GM21529 (cell line): Measurements from ENCODE around the gene SEMA6B.
"Not testable (repeated sequence)": the region's sequence is repeated elsewhere in the genome, so short reads cannot be mapped to it uniquely, and the experiment has no call there.

Experiments used
- ATAC-seq: cut with Tn5 transposase; IDR thresholded peaks from one replicate; pipeline ENCODE4 v1.9.1; 2021; ENCODE audit not compliant: unreplicated experiment

The SEMA6B gene

DNA sequence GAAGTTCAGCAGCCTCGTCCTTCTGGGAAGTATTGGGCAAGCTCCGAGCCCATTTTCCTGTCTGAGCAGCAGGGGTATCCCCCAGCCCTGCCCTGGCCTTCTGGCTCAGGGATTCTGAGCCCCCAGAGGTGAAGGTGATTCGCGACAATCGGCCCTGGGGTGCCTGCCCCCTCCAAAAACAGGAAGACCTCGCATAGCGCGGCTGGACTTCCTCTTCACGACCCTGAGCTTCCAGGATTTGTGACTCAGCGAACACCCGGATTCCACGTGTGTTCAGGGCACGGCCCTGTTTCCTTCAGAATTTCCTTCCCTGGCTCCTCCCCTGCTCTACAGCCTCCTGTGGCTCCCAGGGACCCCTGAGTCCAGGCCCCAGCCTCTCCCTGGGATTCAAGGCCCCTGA lies at the start of gene SEMA6B:
Gene SEMA6B, minus strand, starts transcription at position 116 of the 400 bp plus-strand sequence. CDS start 1,227 bp downstream, outside the sequence.
- no peak for ATAC-seq

GRCh38 chr19:4606921-4607678 lies 47.6 kb upstream of the SEMA6B start:
- ATAC-seq: no peak

- ATAC-seq: no peak
Measured at GRCh38 chr19:4606181-4606580, 46.7 kb upstream of the SEMA6B start.

- ATAC-seq: no peak
Measured at GRCh38 chr19:4604912-4605311, 45.4 kb upstream of the SEMA6B start.

DNA sequence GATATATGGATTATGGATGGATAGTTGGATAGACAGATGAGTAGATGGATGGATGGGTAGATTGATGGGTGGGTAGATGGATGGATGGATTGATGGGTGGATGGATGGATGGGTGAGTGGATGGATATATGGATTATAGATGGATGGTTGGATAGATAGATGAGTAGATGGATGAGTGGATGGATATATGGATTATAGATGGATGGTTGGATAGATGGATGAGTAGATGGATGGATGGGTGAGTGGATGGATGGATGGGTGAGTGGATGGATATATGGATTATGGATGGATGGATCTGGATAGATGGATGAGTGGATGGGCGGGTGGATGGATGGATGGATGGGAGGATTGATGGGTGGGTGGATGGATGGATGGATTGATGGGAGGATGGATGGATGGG lies 43.4 kb upstream of the SEMA6B start:
- no peak for ATAC-seq

DNA sequence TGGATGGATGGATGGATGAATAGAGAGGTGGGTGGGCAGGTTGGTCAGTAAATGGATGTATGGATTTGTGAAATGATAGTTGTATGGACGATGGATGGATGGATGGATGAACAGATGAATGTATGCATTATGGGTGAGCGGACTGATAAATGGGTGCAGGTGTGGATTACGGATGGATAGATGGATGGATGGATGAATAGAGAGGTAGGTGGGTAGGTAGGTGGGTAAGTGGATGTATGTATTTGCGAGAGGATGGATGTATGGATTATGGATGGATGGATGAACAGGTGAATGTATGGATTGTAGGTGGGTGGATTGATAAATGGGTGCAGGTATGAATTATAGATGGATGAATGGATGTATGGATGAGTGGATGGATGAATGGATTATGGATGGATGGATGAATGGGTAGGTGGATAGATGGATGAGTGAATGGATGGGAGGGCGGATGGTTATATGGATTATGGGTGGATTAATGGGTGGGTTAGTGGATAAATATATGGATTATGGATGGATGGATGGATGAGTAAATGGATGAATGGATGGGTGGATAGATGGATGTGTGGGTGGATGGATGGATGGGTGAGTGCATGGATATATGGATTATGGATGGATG lies 42.8 kb upstream of the SEMA6B start:
- ATAC-seq: no peak

DNA sequence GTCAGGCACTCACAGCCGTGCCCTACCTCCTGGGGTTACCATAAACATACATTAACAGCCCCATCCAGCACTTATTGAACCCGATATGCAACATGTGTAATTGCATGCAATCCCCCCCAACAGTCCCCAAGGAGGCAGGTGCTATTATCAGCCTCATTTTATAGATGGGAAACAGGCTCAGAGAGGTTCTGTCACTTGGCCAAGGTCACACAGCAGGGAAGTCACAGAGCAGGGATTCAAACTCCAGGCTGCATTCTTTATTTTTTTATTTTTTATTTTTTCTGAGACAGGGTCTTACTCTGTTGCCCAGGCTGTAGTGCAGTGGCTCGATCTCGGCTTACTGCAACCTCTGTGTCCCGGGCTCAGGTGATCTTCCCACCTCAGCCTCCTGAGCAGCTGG lies 41.4 kb upstream of the SEMA6B start:
- no peak for ATAC-seq

GRCh38 chr19:4600082-4600481 lies 40.6 kb upstream of the SEMA6B start:
- ATAC-seq: no peak

DNA sequence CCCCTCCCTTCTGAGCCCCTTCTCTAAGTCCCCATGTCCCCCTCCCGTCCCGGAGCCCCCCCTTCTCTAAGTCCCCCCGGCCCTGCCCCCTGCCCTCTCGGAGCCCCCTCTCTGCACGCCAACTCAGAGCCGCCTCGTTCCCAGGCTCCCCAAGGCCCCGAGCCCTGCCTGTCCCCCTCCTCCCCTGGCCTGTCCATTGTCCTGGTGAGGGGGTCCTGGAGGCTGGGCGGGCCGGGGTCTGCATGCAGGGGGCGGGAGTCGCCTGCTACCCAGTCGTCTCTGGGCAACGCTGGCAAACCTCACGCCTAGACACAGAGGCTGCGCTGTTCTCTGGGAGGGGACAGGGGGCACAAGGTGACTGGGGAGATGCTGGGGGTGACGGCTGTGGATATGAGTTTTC lies 39.2 kb upstream of the SEMA6B start:
- no peak for ATAC-seq

- no peak for ATAC-seq
Measured at GRCh38 chr19:4597975-4598671, 38.6 kb upstream of the SEMA6B start.

DNA sequence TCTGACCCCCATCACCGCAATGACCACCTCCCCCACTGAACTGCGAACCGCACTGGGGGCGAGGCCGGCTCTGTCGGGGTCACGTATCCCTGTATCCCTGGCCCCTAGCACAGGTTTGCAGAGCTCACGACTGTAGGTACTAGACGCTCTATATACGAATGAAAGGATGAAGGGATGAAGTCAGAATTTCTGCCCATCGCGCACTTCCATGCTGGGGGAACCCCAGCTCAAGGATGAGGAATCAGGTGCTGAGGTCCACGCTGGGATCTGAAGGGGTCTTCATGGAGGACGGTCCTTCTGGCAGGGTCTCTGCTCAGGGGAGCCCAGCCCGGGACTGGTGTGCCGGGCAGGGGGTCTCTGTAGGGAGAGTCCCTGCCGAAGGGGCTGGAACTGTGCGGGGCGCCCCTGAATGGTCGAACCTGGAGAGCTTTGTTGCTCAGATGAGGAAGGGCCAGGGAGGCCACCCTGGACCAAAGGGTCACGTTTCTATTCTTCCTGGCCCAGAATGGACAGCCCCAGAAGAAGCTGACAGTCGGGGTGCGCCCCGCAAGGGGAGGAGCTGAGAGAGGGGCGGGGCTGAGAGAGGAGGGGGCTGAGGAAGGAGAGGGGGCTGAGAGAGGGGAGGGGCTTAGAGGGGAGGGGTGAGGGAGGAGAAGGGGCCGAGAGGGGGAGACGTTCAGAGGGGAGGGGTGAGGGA lies 37.9 kb upstream of the SEMA6B start:
- ATAC-seq: no peak

DNA sequence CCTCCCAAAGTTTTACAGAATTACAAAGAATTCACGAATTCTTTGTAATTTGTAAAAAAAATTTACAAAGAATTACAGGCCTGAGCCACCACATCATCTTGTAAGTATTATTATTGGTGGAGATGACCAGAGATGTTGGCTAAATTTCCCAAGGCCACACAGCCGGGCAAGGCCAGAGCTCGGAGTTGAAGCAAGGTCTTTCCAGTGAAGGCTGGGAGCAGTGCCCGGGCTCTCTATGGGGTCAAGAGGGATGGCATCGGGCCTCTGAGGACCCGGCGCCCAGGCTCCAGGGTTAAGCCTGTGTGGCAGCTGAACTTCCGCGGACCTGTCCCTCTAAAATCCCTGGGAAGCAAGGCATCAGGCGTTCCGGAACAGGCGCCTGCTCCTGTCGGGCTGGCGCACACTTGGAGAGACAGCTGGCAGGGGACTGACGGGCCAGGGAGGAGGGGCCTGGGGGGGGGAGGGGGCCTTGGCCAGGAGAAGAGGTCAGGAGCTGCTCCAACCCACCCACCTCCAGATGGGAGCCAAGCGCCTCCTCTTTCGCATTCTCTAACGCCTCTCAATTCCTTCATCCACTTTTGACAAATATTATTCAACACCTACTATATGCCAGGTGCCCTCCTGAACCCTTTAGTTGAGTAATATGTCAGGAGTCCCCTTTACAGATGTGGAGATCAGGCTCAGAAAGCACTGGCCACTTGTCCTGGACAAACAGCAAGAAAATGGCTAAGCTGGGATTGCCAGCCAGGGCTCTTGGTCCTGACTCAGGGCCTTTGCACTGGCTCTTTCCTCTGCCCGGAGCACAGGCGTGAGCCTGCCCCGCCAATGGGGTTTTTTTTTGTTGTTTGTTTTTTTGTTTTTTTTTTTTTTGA lies 36.8 kb upstream of the SEMA6B start:
- no peak for ATAC-seq

- ATAC-seq: not testable (repeated sequence)
Measured at GRCh38 chr19:4595158-4595557, 35.7 kb upstream of the SEMA6B start.

- no peak for ATAC-seq
Measured at GRCh38 chr19:4594201-4594600, 34.7 kb upstream of the SEMA6B start.

GRCh38 chr19:4593409-4593851 lies 33.9 kb upstream of the SEMA6B start:
- ATAC-seq: no peak

DNA sequence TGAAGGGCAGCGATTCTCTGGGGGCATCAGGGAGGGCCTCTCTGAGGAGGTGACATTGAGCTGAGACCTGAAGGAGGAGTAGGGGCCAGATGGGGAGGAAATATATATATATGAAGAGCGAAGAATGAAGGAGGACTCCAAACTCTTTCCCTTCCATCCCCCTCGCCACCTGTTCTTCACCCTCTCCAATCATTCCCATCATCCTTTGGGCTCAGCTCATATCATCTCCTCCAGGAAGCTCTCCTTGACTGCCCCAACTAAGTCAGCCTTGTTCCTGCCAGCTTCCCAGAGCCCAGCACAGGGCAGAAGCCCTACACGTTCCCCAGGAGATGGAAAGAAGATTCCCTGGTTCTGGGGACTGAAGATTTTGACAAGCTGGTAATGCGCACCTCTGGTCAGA lies 33.0 kb upstream of the SEMA6B start:
- ATAC-seq: no peak

- ATAC-seq: no peak
Measured at GRCh38 chr19:4591320-4591719, 31.8 kb upstream of the SEMA6B start.

GRCh38 chr19:4590559-4590958 lies 31.1 kb upstream of the SEMA6B start:
- no peak for ATAC-seq

GRCh38 chr19:4589579-4590410 lies 30.3 kb upstream of the SEMA6B start:
- ATAC-seq: no peak
